ENCODE data around the gene NR3C1. TPM values are rescaled to one million over a fixed set of nuclear protein-coding genes. Genes with fewer than 3 reads are reported as not detected.

Gene NR3C1
- total RNA-seq, 4 donors from 2014 or later, result 56.7 to 79.1 (median 64.4) TPM

DNA sequence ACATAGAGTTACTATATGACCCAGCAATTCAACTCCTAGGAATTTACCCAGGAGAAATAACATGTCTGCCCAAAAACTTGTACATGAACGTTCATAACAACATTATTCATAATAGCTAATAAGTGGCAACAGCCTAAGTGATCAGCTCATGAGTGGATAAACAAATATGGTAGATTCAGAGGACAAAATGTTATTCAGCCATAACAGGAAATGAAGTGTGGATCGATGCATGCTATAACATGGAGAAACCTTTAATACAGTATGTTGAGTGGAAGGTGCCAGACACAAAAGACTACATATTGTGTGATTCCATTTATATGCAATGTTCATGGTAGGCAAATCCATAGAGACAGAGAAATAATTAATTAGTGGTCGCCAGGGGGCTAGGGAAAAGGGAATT is 22.3 kb upstream of the NR3C1 start:
- H3K9me3 ChIP-seq, result no peaks in the 10 kb centered on the region
- in situ Hi-C loops (cut with MboI; ENCODE audit: low sequenced_read_pairs in 4 of 4), result loop anchor here in 2 of 4 donors (25.0 kb wide), 1 partner anchor 386 kb away; the partner anchor contains the start of gene HMHB1 (in 2 of the 2)
- H3K4me3 ChIP-seq, result no peak overlapping the region
- no peak for ATAC-seq
- no peaks in the 10 kb centered on the region for H3K36me3 ChIP-seq
- DNase-seq, result no peak
- no peaks in the 10 kb centered on the region for H3K4me1 ChIP-seq
- H3K27me3 ChIP-seq, result no peaks in the 10 kb centered on the region
- H3K27ac ChIP-seq, result no peak overlapping the region
- intact Hi-C loops (cut with DNase I; ENCODE audit: low total_unique reads), result no loop called here
- TF ChIP-seq POLR2A (IDR thresholded peaks at IDR 0.05), result no peak
- no peak for TF ChIP-seq CTCF (IDR thresholded peaks at IDR 0.05 in 4 of 5, conservative IDR thresholded peaks at IDR 0.05 in 1 of 5)

GRCh38 chr5:143418140-143418866 is 14.8 kb upstream of the NR3C1 start:
- intact Hi-C loops (cut with DNase I; ENCODE audit: low total_unique reads) (no loop called here), in situ Hi-C loops (cut with MboI; ENCODE audit: low sequenced_read_pairs in 4 of 4) (loop anchor here in 1 of 4 donors (25.0 kb wide), 1 partner anchor 406 kb away; no protein-coding TSS in a partner anchor)
- TF ChIP-seq POLR2A (IDR thresholded peaks at IDR 0.05) (no peak), CTCF (IDR thresholded peaks at IDR 0.05 in 4 of 5, conservative IDR thresholded peaks at IDR 0.05 in 1 of 5) (no peak)
- H3K27ac ChIP-seq, result no peak overlapping the region
- H3K9me3 ChIP-seq, result no peaks in the 10 kb centered on the region
- H3K36me3 ChIP-seq, result no peaks in the 10 kb centered on the region
- H3K4me1 ChIP-seq, result peaks cover 6 to 10% of the 10 kb centered on the region in 2 donors
- no peak for DNase-seq
- ATAC-seq, result no peak
- H3K27me3 ChIP-seq, result no peaks in the 10 kb centered on the region
- no peak overlapping the region for H3K4me3 ChIP-seq

GRCh38 chr5:143417503-143418139 is 14.1 kb upstream of the NR3C1 start:
- DNase-seq, result no peak
- Histone ChIP-seq H3K4me1 (peaks cover 6 to 10% of the 10 kb centered on the region in 2 donors), H3K36me3 (no peaks in the 10 kb centered on the region), H3K9me3 (no peaks in the 10 kb centered on the region), H3K4me3 (no peak overlapping the region), H3K27ac (no peak overlapping the region), H3K27me3 (no peaks in the 10 kb centered on the region)
- no peak for ATAC-seq
- in situ Hi-C loops (cut with MboI; ENCODE audit: low sequenced_read_pairs in 4 of 4), result loop anchor here in 1 of 4 donors (25.0 kb wide), 1 partner anchor 405 kb away; no protein-coding TSS in a partner anchor
- TF ChIP-seq CTCF (IDR thresholded peaks at IDR 0.05 in 4 of 5, conservative IDR thresholded peaks at IDR 0.05 in 1 of 5), result no peak
- TF ChIP-seq POLR2A (IDR thresholded peaks at IDR 0.05), result no peak
- intact Hi-C loops (cut with DNase I; ENCODE audit: low total_unique reads), result no loop called here

GRCh38 chr5:143416411-143416810 is 12.9 kb upstream of the NR3C1 start:
- TF ChIP-seq POLR2A (IDR thresholded peaks at IDR 0.05) (no peak), CTCF (IDR thresholded peaks at IDR 0.05 in 4 of 5, conservative IDR thresholded peaks at IDR 0.05 in 1 of 5) (no peak)
- intact Hi-C loops (cut with DNase I; ENCODE audit: low total_unique reads), result no loop called here
- no peak for DNase-seq
- Histone ChIP-seq H3K27ac (no peak overlapping the region), H3K9me3 (no peaks in the 10 kb centered on the region), H3K4me1 (peaks cover 6 to 10% of the 10 kb centered on the region in 2 donors), H3K36me3 (no peaks in the 10 kb centered on the region), H3K4me3 (no peak overlapping the region), H3K27me3 (no peaks in the 10 kb centered on the region)
- ATAC-seq, result no peak
- in situ Hi-C loops (cut with MboI; ENCODE audit: low sequenced_read_pairs in 4 of 4), result loop anchor here in 1 of 4 donors (25.0 kb wide), 1 partner anchor 404 kb away; no protein-coding TSS in a partner anchor

Measured in gastrocnemius medialis (tissue), 4 donors.